ENCODE measurements around the gene IL2RA. TPM values are rescaled to one million over a fixed set of nuclear protein-coding genes. Genes with fewer than 3 reads are reported as not detected.
A peak's percentile ranks its signal among the peaks of the same experiment; 100 is the strongest.

Gene IL2RA
- total RNA-seq, 4 donors from 2014 or later, result 0.70 to 16.5 (median 1.9) TPM

DNA sequence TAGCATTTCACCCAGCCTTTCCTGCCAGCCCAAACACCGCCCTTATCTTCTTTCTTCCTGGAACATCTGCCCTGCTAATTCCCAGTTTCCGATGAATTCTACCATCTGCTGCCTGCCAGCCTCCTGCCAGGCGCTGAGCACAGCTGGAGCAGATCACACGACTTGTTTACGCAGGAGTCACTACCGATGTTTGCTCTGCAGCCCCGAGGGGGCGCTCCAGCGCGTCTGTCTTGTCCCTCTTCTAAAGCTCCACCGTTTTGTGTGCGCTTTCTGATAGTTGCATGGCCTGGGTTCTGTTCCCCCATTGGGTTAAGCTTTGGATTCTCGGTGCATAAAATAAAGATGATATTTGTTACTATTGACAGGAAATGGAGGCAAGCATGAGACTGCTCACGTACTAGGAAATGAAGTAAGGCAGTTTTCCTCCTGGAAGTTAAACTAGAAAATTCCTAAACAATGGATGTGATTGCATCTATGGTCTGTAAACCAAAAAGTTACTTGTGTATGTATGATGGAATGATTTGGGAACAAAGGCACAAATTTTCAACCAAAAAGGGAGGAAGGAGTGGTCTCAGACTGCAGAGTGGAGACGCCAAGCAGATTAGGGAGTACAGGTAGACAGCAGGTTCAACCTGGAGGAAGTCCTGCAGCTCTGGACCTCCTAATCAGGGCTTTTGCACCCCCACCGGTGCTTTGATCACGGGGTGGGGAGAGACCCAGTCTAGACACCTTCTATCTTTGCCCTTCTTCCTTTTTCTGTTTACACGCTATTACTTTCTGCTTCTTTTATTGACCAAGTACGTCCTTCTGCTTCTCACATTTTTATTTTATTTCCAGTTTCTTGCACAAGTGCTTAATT lies 24.4 kb upstream of the IL2RA start:
- Histone ChIP-seq H3K27ac (peak overlapping the region; percentile 26 to 75 (median 60)), H3K4me3 (peak overlapping the region in 1 of 4 donors; percentile 20), H3K36me3 (no peaks in the 10 kb centered on the region), H3K27me3 (no peaks in the 10 kb centered on the region), H3K9me3 (no peaks in the 10 kb centered on the region), H3K4me1 (peaks cover 0 to 22% (median 20%) of the 10 kb centered on the region in 4 donors)
- TF ChIP-seq, protein P1, sequence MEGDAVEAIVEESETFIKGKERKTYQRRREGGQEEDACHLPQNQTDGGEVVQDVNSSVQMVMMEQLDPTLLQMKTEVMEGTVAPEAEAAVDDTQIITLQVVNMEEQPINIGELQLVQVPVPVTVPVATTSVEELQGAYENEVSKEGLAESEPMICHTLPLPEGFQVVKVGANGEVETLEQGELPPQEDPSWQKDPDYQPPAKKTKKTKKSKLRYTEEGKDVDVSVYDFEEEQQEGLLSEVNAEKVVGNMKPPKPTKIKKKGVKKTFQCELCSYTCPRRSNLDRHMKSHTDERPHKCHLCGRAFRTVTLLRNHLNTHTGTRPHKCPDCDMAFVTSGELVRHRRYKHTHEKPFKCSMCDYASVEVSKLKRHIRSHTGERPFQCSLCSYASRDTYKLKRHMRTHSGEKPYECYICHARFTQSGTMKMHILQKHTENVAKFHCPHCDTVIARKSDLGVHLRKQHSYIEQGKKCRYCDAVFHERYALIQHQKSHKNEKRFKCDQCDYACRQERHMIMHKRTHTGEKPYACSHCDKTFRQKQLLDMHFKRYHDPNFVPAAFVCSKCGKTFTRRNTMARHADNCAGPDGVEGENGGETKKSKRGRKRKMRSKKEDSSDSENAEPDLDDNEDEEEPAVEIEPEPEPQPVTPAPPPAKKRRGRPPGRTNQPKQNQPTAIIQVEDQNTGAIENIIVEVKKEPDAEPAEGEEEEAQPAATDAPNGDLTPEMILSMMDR (IDR thresholded peaks at IDR 0.05), result peak; percentile 30 to 88 (median 78)
- no peak for TF ChIP-seq POLR2A (IDR thresholded peaks at IDR 0.05)
- peak; percentile 89 to 96 (median 90) for DNase-seq

DNA sequence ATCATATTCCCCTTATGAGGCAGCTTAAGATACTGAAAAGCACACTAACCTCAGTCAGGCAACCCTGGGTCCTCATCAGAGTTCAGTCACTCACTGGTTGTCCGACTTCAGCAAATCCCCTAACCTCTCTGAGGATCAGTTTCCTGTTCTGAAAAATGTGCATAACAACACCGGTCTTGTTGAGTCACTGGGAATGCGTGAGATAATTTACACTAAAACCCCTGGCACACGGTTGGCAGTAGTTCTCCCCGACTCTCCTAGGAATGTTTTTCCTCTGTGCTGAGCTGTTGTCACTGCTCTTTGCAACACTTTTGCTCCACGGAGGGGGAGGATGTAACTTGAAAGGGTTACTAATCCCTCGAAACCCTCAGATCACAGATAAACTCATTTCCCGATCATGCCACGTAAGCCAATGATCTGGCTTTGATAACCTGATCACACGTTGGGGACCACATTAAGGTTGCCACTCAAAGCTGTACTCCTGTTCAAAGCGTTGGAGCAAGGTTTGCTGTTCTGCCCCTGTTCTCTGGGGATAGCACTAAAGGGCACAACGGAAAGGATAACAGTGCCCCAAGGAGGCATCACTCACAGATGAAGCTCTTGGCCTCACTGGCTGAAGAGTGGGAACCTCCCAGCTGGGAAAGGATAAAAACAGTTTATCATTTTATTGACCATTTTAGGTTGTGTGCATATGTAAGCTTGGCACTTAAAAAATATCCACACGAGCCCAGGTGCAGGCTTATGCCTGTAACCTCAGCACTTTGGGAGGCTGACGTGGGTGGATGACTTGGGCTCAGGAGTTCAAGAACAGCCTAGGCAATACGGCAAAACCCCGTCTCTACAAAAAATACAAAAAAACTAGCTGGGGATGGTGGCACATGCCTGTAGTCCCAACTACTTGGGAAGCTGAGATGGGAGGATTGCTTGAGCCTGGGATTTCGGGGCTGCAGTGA lies 21.6 kb upstream of the IL2RA start:
- DNase-seq, result no peak
- Histone ChIP-seq H3K4me3 (no peak overlapping the region), H3K27me3 (no peaks in the 10 kb centered on the region), H3K9me3 (no peaks in the 10 kb centered on the region), H3K27ac (no peak overlapping the region), H3K36me3 (no peaks in the 10 kb centered on the region), H3K4me1 (peaks cover 0 to 8% (median 4%) of the 10 kb centered on the region in 4 donors)
- TF ChIP-seq POLR2A (IDR thresholded peaks at IDR 0.05), result no peak
- TF ChIP-seq, protein P1 (IDR thresholded peaks at IDR 0.05), result no peak

DNA sequence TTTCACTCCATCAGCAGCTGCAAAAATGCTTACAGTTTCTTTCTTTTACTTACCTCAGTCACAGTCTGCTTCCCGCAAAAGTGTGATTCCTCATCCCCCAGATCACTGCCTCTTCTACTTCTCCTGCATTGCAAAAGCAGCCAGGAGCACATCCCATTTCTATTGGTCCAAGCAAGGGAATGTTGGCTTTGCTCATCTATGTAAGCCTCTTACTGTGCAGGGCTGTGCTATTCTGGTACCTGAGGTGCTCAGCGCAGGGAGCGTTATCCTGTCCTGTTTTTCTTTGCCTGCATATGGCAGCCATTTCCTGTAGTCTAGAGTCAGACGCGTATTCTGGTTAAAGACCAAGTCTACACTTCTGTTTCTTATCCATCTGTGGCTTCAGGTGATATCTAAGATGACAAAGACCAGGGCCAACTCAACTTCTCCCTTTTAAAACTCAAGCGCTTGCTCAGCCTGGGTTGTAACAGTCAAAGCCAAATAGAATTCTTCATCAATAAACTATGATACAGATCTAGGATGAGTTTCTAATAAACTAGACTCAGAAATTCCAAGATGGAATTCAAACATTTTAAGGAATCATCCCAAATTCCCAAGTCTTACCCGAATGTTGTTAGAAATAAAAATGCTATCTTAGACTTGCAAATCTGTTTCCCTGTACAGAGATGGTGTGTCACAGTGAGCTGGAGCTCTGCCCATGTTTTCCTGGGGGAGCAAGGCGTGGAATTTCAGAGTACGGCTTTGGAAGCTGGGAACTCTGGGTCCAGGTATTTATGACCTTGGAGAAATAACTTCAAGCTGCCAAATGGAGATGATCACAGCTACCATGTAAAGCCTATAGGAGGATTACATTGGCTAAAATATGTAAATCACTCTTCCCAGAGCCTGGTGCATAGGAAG lies 20.6 kb upstream of the IL2RA start:
- TF ChIP-seq, protein P1 (IDR thresholded peaks at IDR 0.05), result no peak
- no peak for TF ChIP-seq POLR2A (IDR thresholded peaks at IDR 0.05)
- no peak overlapping the region for H3K4me3 ChIP-seq
- no peak overlapping the region for H3K27ac ChIP-seq
- no peaks in the 10 kb centered on the region for H3K27me3 ChIP-seq
- no peak for DNase-seq
- no peaks in the 10 kb centered on the region for H3K36me3 ChIP-seq
- H3K4me1 ChIP-seq, result peaks cover 0 to 8% (median 2%) of the 10 kb centered on the region in 4 donors
- H3K9me3 ChIP-seq, result no peaks in the 10 kb centered on the region

DNA sequence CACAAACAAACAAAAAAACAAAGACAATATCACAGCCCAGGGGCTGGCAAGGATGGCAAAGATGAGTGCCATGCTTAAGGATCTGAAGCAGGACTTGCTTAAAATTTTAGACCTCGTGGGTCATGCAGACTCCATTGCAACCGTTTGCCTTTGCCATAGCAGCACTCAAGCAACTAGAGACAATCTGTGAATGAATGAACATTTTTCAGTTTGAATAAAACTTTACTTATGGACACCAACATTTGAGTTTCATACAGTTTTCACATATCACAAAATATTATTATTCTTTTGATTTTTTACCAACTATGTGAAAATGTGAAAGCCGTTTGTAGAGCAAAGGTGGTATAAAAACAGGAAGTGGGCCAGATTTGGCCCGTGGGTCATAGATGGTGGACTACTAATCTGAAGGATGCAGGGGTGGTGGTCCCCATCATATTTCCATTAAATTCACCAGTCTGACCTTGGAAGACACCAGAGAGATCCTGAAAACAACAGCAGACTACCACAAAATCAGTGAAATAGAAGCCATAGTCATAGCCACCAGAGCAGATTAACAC lies 18.3 kb upstream of the IL2RA start:
- Histone ChIP-seq H3K36me3 (no peaks in the 10 kb centered on the region), H3K27me3 (no peaks in the 10 kb centered on the region), H3K4me3 (no peak overlapping the region), H3K9me3 (no peaks in the 10 kb centered on the region), H3K4me1 (no peaks in the 10 kb centered on the region), H3K27ac (no peak overlapping the region)
- TF ChIP-seq, protein P1 (IDR thresholded peaks at IDR 0.05), result no peak
- TF ChIP-seq POLR2A (IDR thresholded peaks at IDR 0.05), result no peak
- no peak for DNase-seq

All from Peyer's patch (tissue), 4 donors.